A549 (cell line): ENCODE measurements around the gene SLC6A4. TPM values are rescaled to one million over a fixed set of nuclear protein-coding genes. Genes with fewer than 3 reads are reported as not detected.

Experiments used
- ATAC-seq, 2 experiments: fragments of 200-7000 bp in 1 of 2; fragments of >200 bp in 1 of 2; cut with Nextera tagmentation in 1 of 2; cut with Tn5 transposase in 1 of 2; 3 replicates each; pipeline versions ENCODE4 v1.8.0 to v1.9.1; 2018 to 2020; ENCODE audit warnings: mild to moderate bottlenecking in 1 of 2, moderate library complexity in 1 of 2
- CTCF ChIA-PET: fragments of 300-600 bp; sonication (Branson Sonifier 250); formaldehyde crosslinking; extraction: SDS; loops from one replicate; lab custom pipeline; 2021; ENCODE audit warnings: antibody characterized with exemption, inconsistent platforms; lab: Yijun Ruan, JAX
- POLR2A ChIA-PET: fragments of 350-600 bp; formaldehyde crosslinking; extraction: SDS; loops from one replicate; lab custom pipeline; 2021; ENCODE audit warnings: antibody characterized with exemption, inconsistent platforms; lab: Yijun Ruan, JAX
- DNase-seq, 2 experiments: peaks; one replicate each; pipeline versions ENCODE4 v3.0.0 to v3.0.0-alpha.2; 2011 to 2016; ENCODE audit warnings: low read depth in 1 of 2, low spot score in 1 of 2
- FAIRE-seq: peaks from 2 replicates; lab custom pipeline; 2011; peaks lifted over from hg19 to GRCh38; lab: Jason Lieb, UNC
- H3K27ac ChIP-seq, 2 experiments: fragments of >200 bp; sonication (Bioruptor Twin); formaldehyde crosslinking; 3 replicates each; pipeline ENCODE4 v1.5.1; 2016 to 2017
- H3K4me1 ChIP-seq: fragments of >200 bp; sonication (Bioruptor Twin); formaldehyde crosslinking; 3 replicates; pipeline ENCODE4 v1.6.1; 2016
- H3K4me2 ChIP-seq: fragments of >200 bp; sonication (Bioruptor Twin); formaldehyde crosslinking; 3 replicates; pipeline ENCODE4 v1.6.1; 2016
- H3K4me3 ChIP-seq: fragments of >200 bp; sonication (Bioruptor Twin); formaldehyde crosslinking; 3 replicates; pipeline ENCODE4 v1.5.1; 2016
- H3K9me3 ChIP-seq: fragments of >200 bp; sonication (Bioruptor Twin); formaldehyde crosslinking; 3 replicates; pipeline ENCODE4 v1.6.1; 2016
- BHLHE40 ChIP-seq: IDR thresholded peaks from 2 replicates; pipeline ENCODE4 v1.6.1; 2012; ENCODE audit warnings: low read depth, low read length, inconsistent platforms
- CBX8 ChIP-seq: fragments of 200-600 bp; sonication (generic); IDR thresholded peaks from 2 replicates; pipeline ENCODE4 v1.6.1; 2016
- CTCF ChIP-seq: fragments of >200 bp; sonication (Bioruptor Twin); formaldehyde crosslinking; IDR thresholded peaks from 3 replicates; pipeline ENCODE4 v1.5.1; 2016
- E2F6 ChIP-seq: IDR thresholded peaks from 2 replicates; pipeline ENCODE4 v1.6.1; 2012; ENCODE audit warnings: low read depth, borderline replicate concordance
- EHMT2 ChIP-seq: fragments of 200-600 bp; sonication (generic); IDR thresholded peaks from 2 replicates; pipeline ENCODE4 v1.6.1; 2016; ENCODE audit warnings: antibody characterized with exemption, low read depth, mild to moderate bottlenecking, moderate library complexity
- ELK1 ChIP-seq: fragments of 150-350 bp; IDR thresholded peaks from 2 replicates; pipeline ENCODE4 v1.6.1; 2014; ENCODE audit warnings: low read depth, mild to moderate bottlenecking, low read length
- FOSL2 ChIP-seq, 2 experiments: fragments of 450-650 bp in 1 of 2; fragments of >200 bp in 1 of 2; sonication (Bioruptor Twin) in 1 of 2; formaldehyde crosslinking; IDR thresholded peaks; 2 replicates each; pipeline versions ENCODE4 v1.5.0 to v1.6.1; 2016 to 2020; ENCODE audit warnings: mild to moderate bottlenecking in 1 of 2, moderate library complexity in 1 of 2
- FOXS1 ChIP-seq: fragments of 250-450 bp; sonication (Bioruptor Pico); IDR thresholded peaks from 2 replicates; pipeline ENCODE4 v1.5.0; 2020; ENCODE audit warnings: mild to moderate bottlenecking, moderate library complexity
- GATA3 ChIP-seq: IDR thresholded peaks from 2 replicates; pipeline ENCODE4 v1.6.1; 2012; ENCODE audit warnings: borderline replicate concordance
- HDAC2 ChIP-seq: fragments of 200-600 bp; sonication (generic); IDR thresholded peaks from 2 replicates; pipeline ENCODE4 v1.6.1; 2016
- HOXB13 ChIP-seq: fragments of 250-450 bp; sonication (Bioruptor Pico); IDR thresholded peaks from 2 replicates; pipeline ENCODE4 v1.5.0; 2020; ENCODE audit warnings: low read depth, mild to moderate bottlenecking, moderate library complexity
- JUN ChIP-seq, 2 experiments: fragments of >200 bp; sonication (Bioruptor Twin); formaldehyde crosslinking; IDR thresholded peaks; 2 replicates in 1 of 2; 3 replicates in 1 of 2; pipeline ENCODE4 v1.6.1; 2016 to 2017
- MAX ChIP-seq: IDR thresholded peaks from 2 replicates; pipeline ENCODE4 v1.6.1; 2012
- MYC ChIP-seq: IDR thresholded peaks from 2 replicates; pipeline ENCODE4 v1.6.1; 2012; ENCODE audit warnings: mild to moderate bottlenecking, inconsistent platforms, low read length, improper control_type of control experiment, borderline replicate concordance
- NPAS2 ChIP-seq: fragments of 250-450 bp; sonication (Bioruptor Pico); IDR thresholded peaks from 2 replicates; pipeline ENCODE4 v1.8.0; 2022; ENCODE audit warnings: mild to moderate bottlenecking, moderate library complexity, borderline replicate concordance
- NR3C1 ChIP-seq: fragments of >200 bp; sonication (Bioruptor Twin); formaldehyde crosslinking; IDR thresholded peaks from 3 replicates; pipeline ENCODE4 v1.6.1; 2017
- POLR2AphosphoS2 ChIP-seq: conservative IDR thresholded peaks from 2 replicates; pipeline ENCODE4 v1.6.1; 2012; ENCODE audit warnings: low read length, improper control_type of control experiment, inconsistent platforms
- RAD21 ChIP-seq, 2 experiments: fragments of >200 bp in 1 of 2; sonication (Bioruptor Twin) in 1 of 2; formaldehyde crosslinking in 1 of 2; IDR thresholded peaks in 1 of 2; conservative IDR thresholded peaks in 1 of 2; 2 replicates in 1 of 2; 3 replicates in 1 of 2; pipeline ENCODE4 v1.6.1; 2012 to 2018; ENCODE audit warnings: inconsistent platforms in 1 of 2
- RARB ChIP-seq: fragments of 250-450 bp; sonication (Bioruptor Pico); IDR thresholded peaks from 2 replicates; pipeline ENCODE4 v1.8.0; 2021; ENCODE audit warnings: mild to moderate bottlenecking, moderate library complexity
- SMC3 ChIP-seq: fragments of >200 bp; sonication (Bioruptor Twin); formaldehyde crosslinking; IDR thresholded peaks from 3 replicates; pipeline ENCODE4 v1.6.1; 2018; ENCODE audit warnings: inconsistent platforms
- TFCP2L1 ChIP-seq: fragments of 250-450 bp; sonication (Bioruptor Pico); IDR thresholded peaks from 2 replicates; pipeline ENCODE4 v1.5.0; 2021; ENCODE audit warnings: mild to moderate bottlenecking
- ZC3H11A ChIP-seq: fragments of 450-650 bp; IDR thresholded peaks from 2 replicates; pipeline ENCODE4 v1.6.1; 2014; ENCODE audit warnings: antibody characterized with exemption, mild to moderate bottlenecking
- ZNF302 ChIP-seq: fragments of 250-450 bp; sonication (Bioruptor Pico); IDR thresholded peaks from 2 replicates; pipeline ENCODE4 v1.9.0; 2021; ENCODE audit warnings: inconsistent platforms, mild to moderate bottlenecking, moderate library complexity
- WGBS: methylation state at CpG from one replicate; pipeline ENCODE4 v1.1.6; 2017; ENCODE audit errors: missing lambda C conversion rate; 5-methylcytosine and 5-hydroxymethylcytosine counted together
- polyA minus RNA-seq: library from RNA; depleted of rRNA, polyadenylated mRNA; stranded (reverse); fragments of >200 nt; gene quantifications from 2 replicates; pipeline ENCODE4 v1.2.3, GENCODE V29; 2011; rRNA and poly(A)+ RNA removed
- polyA plus RNA-seq, 4 experiments: library from polyadenylated mRNA; depleted of rRNA in 3 of 4; stranded (reverse); fragments of >200 nt; fragmentation: RNase III in 1 of 4; extraction: RNeasy Plus Mini Kit Qiagen cat#74134 plus additional on column Dnase treatment in 1 of 4; gene quantifications; 2 replicates in 3 of 4; 3 replicates in 1 of 4; pipeline ENCODE4 v1.2.3, GENCODE V29; 2011 to 2017

The SLC6A4 gene
- polyA plus RNA-seq (2011; rRNA removed) (0.07 and 0.12 TPM in 2 replicates), polyA plus RNA-seq (2017; fragmentation: RNase III; extraction: RNeasy Plus Mini Kit Qiagen cat#74134 plus additional on column Dnase treatment) (0.04 TPM in 1 of 3 replicates, not detected in the others), polyA minus RNA-seq (not detected in 2 replicates)
- polyA plus RNA-seq (2012; cell fraction: cytosol; rRNA removed), result 0.03 and 0.05 TPM in 2 replicates
- polyA plus RNA-seq (2012; cell fraction: nucleus; rRNA removed), result 0.05 and 0.06 TPM in 2 replicates

GRCh38 chr17:30235386-30236296, at the start of gene SLC6A4:
SLC6A4 (minus strand) TSS chr17:30235697; CDS start chr17:30221958, 13,739 bp downstream.
- TF ChIP-seq MAX, result peak; percentile 65; the same call in 1 of the 2 replicates
- peak; percentile 51; the same call in 1 of the 2 replicates for TF ChIP-seq E2F6
- TF ChIP-seq ZNF302, result no peak
- peak within 1 kb of the TSS; percentile 29 to 76; a peak in 5 of 6 replicates for H3K27ac ChIP-seq
- ChIA-PET CTCF (interaction anchor here (0.8 to 11.1 kb wide), 23 partner anchors 10 to 432 kb away, joined by 3 to 115 read pairs (median 7); no protein-coding TSS in a partner anchor), POLR2A (interaction anchor here (0.5 kb wide), 1 partner anchor 771 kb away, joined by 3 read pairs; no protein-coding TSS in a partner anchor)
- ATAC-seq, result peak; percentile 21 to 60; a peak in 4 of 6 replicates
- 15% methylated on average over 76 of the region's 82 CpGs for WGBS
- peak within 1 kb of the TSS; percentile 57 for H3K4me3 ChIP-seq
- H3K9me3 ChIP-seq, result no peaks in the 10 kb centered on the region
- peaks cover 14% of the 10 kb centered on the region for H3K4me1 ChIP-seq
- DNase-seq, result peak in 1 of 2 experiments; percentile 47
- no peak for FAIRE-seq
- peak within 1 kb of the TSS; percentile 99 for H3K4me2 ChIP-seq

- Histone ChIP-seq H3K4me1 (no peaks in the 10 kb centered on the region), H3K4me2 (no peak overlapping the region), H3K4me3 (no peak overlapping the region), H3K9me3 (no peaks in the 10 kb centered on the region), H3K27ac (no peak overlapping the region)
- no peak for TF ChIP-seq GATA3
- no peak for TF ChIP-seq TFCP2L1
- no peak for TF ChIP-seq ZNF302
- no peak for TF ChIP-seq FOXS1 (CRISPR knock-in tag)
- no peak for TF ChIP-seq MYC
- no peak for TF ChIP-seq CBX8
- no peak for TF ChIP-seq CTCF
- TF ChIP-seq HDAC2, result no peak
- TF ChIP-seq HOXB13, result no peak
- TF ChIP-seq ZC3H11A, result no peak
- TF ChIP-seq RARB (CRISPR knock-in tag), result no peak
- TF ChIP-seq FOSL2 (IDR thresholded peaks at IDR 0.05), result no peak
- no peak for TF ChIP-seq FOSL2 (CRISPR knock-in tag; IDR thresholded peaks at IDR 0.05)
- TF ChIP-seq BHLHE40, result no peak
- TF ChIP-seq EHMT2, result no peak
- no peak for TF ChIP-seq NR3C1
- ChIA-PET POLR2A (no interaction called here), CTCF (interaction anchor here (0.8 to 3.7 kb wide), 10 partner anchors 8 to 175 kb away, joined by 3 to 39 read pairs (median 4); partner anchors contain the start of gene BLMH)
- DNase-seq (no peak), FAIRE-seq (no peak), ATAC-seq (no peak)
These were observed 43.7 kb upstream of the SLC6A4 start for GRCh38 chr17:30279156-30279555.

- FAIRE-seq, result peak; percentile 94
- Histone ChIP-seq H3K9me3 (no peaks in the 10 kb centered on the region), H3K4me3 (no peak overlapping the region), H3K27ac (no peak overlapping the region), H3K4me1 (no peaks in the 10 kb centered on the region), H3K4me2 (no peak overlapping the region)
- DNase-seq, result peak; percentile 31 to 65
- CTCF ChIA-PET, result interaction anchor here (0.9 to 2.5 kb wide), 11 partner anchors 11 to 178 kb away, joined by 3 to 39 read pairs (median 5); no protein-coding TSS in a partner anchor
- TF ChIP-seq NPAS2 (CRISPR knock-in tag) (no peak), JUN (IDR thresholded peaks at IDR 0.05) (no peak), RAD21 (conservative IDR thresholded peaks at IDR 0.05 in 1 of 2, IDR thresholded peaks at IDR 0.05 in 1 of 2) (peak; percentile 64 to 67), SMC3 (peak; percentile 69), POLR2AphosphoS2 (no peak), GATA3 (no peak), CTCF (peak; percentile 56), ELK1 (no peak)
- ATAC-seq, result peak; percentile 84 to 85
- POLR2A ChIA-PET, result interaction anchor here (1.0 kb wide), 1 partner anchor 161 kb away, joined by 3 read pairs; the partner anchor contains the start of gene NSRP1
These were observed 42.5 kb upstream of the SLC6A4 start for GRCh38 chr17:30278032-30278431.
